HFFc6 (cell line): ENCODE data around the gene NEBL. TPM values are rescaled to one million over a fixed set of nuclear protein-coding genes. Genes with fewer than 3 reads are reported as not detected.

ENCODE experiments used
- DNase-seq: peaks from one replicate; pipeline ENCODE4 v3.0.0-alpha.2; 2018
- H3K27ac Mint-ChIP-seq: 2 replicates; pipeline ENCODE4 v1.8.0; 2020; ENCODE audit warnings: mild to moderate bottlenecking, mixed read lengths
- H3K27me3 Mint-ChIP-seq: 2 replicates; pipeline ENCODE4 v1.8.0; 2021; ENCODE audit warnings: mild to moderate bottlenecking, moderate library complexity, mixed read lengths; ENCODE audit not compliant: insufficient read depth
- H3K36me3 Mint-ChIP-seq: 2 replicates; pipeline ENCODE4 v1.8.0; 2021; ENCODE audit warnings: low read depth, mixed read lengths
- H3K4me1 Mint-ChIP-seq: 2 replicates; pipeline ENCODE4 v1.8.0; 2020; ENCODE audit warnings: low read depth, mixed read lengths
- H3K4me3 Mint-ChIP-seq: 2 replicates; pipeline ENCODE4 v1.8.0; 2020; ENCODE audit warnings: mild to moderate bottlenecking, moderate library complexity, mixed read lengths
- H3K9me3 Mint-ChIP-seq: 2 replicates; pipeline ENCODE4 v1.8.0; 2020; ENCODE audit warnings: mild to moderate bottlenecking, mixed read lengths
- total RNA-seq, 6 experiments: library from RNA; stranded (reverse); fragmentation: NEBNext Ultra II Directional; extraction: Animal tissue kit (Norgen Biotek cat#: 25700); gene quantifications; 2 replicates in 1 of 6; 3 replicates in 5 of 6; pipeline ENCODE4 v1.2.3, GENCODE V29; 2021
- TF ChIP-seq, protein P1 (sequence below): fragments of 200-600 bp; sonication (generic); IDR thresholded peaks from 2 replicates; pipeline ENCODE4 v1.5.0; 2021; ENCODE audit warnings: antibody characterized with exemption, mild to moderate bottlenecking

NEBL gene
- total RNA-seq, 6 experiments from 2014 or later: not detected

DNA sequence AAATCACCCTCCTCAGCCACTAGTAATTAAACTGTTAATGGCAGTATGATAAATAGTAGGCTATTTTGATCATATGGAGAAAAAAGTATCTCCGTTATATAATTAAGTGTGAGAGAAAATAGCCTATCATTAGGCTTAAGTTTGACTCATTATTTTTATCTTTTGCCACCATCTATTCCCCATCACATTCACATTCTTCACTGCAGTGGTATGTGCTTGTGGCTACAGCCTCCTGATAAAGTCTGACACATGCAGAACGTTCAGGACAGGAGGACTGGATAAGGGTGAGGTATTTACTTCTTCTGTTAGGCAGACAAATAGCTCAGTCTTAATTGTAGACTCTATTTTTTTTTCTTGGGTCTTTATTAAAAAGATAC is 5.8 kb downstream of the NEBL start:
- Mint-ChIP-seq H3K27me3 (no peaks in the 10 kb centered on the region), H3K27ac (no peak overlapping the region), H3K4me3 (no peak overlapping the region), H3K9me3 (peaks cover 17% of the 10 kb centered on the region), H3K4me1 (no peaks in the 10 kb centered on the region), H3K36me3 (no peaks in the 10 kb centered on the region)
- no peak for DNase-seq
- TF ChIP-seq, protein P1, sequence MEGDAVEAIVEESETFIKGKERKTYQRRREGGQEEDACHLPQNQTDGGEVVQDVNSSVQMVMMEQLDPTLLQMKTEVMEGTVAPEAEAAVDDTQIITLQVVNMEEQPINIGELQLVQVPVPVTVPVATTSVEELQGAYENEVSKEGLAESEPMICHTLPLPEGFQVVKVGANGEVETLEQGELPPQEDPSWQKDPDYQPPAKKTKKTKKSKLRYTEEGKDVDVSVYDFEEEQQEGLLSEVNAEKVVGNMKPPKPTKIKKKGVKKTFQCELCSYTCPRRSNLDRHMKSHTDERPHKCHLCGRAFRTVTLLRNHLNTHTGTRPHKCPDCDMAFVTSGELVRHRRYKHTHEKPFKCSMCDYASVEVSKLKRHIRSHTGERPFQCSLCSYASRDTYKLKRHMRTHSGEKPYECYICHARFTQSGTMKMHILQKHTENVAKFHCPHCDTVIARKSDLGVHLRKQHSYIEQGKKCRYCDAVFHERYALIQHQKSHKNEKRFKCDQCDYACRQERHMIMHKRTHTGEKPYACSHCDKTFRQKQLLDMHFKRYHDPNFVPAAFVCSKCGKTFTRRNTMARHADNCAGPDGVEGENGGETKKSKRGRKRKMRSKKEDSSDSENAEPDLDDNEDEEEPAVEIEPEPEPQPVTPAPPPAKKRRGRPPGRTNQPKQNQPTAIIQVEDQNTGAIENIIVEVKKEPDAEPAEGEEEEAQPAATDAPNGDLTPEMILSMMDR: no peak

DNA sequence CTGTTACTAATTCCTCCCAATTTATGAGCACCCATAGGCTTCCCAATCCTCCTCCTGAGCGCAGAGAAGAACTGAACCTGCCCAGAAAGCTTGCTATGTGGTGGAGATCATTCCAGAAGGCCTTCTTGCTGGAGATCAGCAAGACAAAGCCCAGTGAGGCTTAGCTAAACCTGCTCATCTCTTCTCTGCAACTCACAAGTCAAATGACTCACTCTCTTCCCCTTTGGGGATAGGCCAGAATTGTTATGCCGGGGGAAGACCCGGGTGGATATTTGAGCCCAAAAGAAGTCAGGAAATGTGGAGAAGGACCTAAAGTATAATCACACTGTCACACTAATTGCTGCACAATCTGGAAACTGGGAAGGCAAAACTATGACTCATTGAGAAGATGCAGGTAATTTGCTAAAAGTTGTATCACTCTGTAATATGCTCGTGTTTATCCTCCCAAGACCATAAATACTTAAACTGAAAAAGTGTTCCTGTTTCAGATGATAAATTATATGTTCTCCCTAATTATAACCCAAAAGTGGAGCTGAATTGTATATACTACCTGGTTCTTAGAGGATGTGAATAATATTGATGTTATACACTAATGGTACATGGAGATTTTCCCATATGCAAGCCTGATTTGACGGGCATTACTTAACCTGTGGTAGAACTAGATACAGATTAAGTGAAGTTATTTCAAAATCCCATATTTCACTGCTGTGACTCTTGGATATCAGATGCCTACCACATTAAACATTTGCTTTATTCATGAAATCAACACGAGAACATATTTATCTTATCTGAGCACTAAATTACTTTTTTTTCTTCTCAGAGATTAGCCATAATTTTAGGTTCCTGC is 6.4 kb downstream of the NEBL start:
- no peak for DNase-seq
- H3K9me3 Mint-ChIP-seq: peaks cover 17% of the 10 kb centered on the region
- H3K27ac Mint-ChIP-seq: no peak overlapping the region
- H3K4me1 Mint-ChIP-seq: no peaks in the 10 kb centered on the region
- no peak overlapping the region for H3K4me3 Mint-ChIP-seq
- no peaks in the 10 kb centered on the region for H3K27me3 Mint-ChIP-seq
- no peaks in the 10 kb centered on the region for H3K36me3 Mint-ChIP-seq
- TF ChIP-seq, protein P1: no peak

DNA sequence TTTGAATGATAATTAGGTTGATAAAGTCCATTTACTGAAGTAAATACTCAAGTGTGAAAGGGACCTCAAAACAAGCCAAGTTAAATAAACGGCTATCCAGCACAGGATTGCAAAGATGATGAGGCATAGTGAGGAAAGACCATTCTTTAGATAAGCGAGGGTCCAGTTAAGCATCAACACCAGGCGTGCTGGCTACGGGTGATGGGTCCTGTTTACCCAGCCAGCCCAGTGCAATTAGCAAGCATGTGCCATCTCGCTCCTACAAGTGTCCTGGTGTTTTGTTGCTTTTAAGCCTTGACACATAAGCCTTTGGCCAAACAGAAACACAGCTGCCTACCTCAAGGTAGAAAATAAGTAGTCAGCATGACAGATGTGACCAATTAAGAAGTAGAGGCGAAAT is 7.1 kb downstream of the NEBL start:
- no peak overlapping the region for H3K4me3 Mint-ChIP-seq
- H3K27ac Mint-ChIP-seq: no peak overlapping the region
- H3K27me3 Mint-ChIP-seq: no peaks in the 10 kb centered on the region
- no peaks in the 10 kb centered on the region for H3K36me3 Mint-ChIP-seq
- H3K4me1 Mint-ChIP-seq: no peaks in the 10 kb centered on the region
- no peak for DNase-seq
- peaks cover 17% of the 10 kb centered on the region for H3K9me3 Mint-ChIP-seq
- TF ChIP-seq, protein P1: no peak

DNA sequence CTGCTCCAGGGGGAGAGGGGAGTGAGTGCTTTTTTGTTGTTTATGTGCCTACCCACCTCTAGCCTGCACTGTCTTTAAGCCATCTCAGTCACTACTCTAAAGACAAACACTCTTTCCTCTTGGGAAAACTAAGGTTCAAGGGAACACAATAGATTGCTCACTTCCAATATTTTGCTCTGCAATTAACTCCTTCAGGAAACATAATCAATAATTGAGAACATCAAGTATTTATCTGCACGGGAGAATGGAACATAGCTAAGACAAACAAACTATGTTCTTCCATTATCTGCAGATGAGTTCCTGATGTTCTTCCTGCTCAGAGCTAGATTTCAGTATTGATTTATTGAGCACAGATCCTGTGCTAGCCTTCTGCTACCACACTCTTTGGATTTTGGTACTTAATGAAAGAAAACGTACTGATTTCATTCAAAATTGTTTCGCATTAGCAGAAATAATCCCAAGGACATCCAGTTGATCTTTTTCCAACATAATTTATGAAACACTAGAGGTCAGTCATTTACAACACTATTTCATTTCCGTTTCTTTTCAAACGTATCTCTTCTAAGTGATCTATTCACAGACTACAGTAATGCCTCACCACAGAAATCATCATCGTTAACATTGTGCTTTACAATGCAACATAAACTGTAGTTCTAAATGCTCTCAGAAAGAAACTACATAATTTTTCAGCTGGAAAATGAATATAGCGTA is 8.3 kb downstream of the NEBL start:
- no peaks in the 10 kb centered on the region for H3K36me3 Mint-ChIP-seq
- DNase-seq: no peak
- H3K4me1 Mint-ChIP-seq: no peaks in the 10 kb centered on the region
- peaks cover 13% of the 10 kb centered on the region for H3K9me3 Mint-ChIP-seq
- H3K27me3 Mint-ChIP-seq: no peaks in the 10 kb centered on the region
- no peak overlapping the region for H3K27ac Mint-ChIP-seq
- TF ChIP-seq, protein P1: no peak
- H3K4me3 Mint-ChIP-seq: no peak overlapping the region

DNA sequence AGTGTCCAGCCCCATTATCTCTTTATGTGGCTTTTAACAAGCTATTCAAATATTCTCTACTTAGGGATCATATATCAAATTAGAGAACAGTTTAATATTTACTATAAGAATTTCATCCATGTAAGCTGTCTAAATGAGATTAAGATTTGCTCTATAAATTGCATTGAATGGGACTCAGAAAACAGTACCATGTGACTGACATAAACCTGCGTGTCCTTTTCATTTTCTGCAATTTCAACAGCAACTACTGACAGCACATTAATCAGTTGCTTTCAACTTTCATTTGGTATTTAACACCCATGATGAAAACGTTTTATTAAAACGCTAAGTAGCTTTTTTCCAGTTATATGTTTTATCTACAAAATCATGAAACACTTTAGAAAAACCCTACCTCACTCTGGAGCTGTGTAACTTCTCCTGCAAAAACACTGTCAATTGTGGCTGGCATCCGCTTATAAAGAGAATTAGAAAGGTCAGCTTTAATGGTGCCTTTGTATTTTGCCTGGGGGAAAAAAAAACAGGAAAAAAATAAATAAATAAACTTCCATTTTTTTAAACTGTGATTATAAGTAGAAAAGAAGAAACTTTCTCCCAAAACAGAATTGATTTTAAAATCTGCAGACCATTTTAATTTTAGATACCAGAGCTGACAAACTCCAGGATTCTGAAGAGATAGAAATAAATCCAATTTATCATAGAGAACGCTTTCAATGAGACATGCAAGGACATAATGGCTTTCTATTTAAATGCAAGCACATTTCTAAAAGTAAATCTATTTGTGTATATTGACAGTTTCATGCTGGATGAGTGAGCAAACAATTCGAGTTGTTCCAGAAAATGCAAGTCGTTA is 9.2 kb downstream of the NEBL start:
- Mint-ChIP-seq H3K27me3 (no peaks in the 10 kb centered on the region), H3K9me3 (peaks cover 11% of the 10 kb centered on the region), H3K4me1 (no peaks in the 10 kb centered on the region), H3K36me3 (no peaks in the 10 kb centered on the region), H3K27ac (no peak overlapping the region), H3K4me3 (no peak overlapping the region)
- TF ChIP-seq, protein P1: no peak
- no peak for DNase-seq
